ENCODE measurements around the gene KANK3. TPM values are rescaled to one million over a fixed set of nuclear protein-coding genes. Genes with fewer than 3 reads are reported as not detected.

KANK3 gene
- total and polyA plus RNA-seq, 9 of the 15 experiments (the other 6 are each of a cell fraction or from before 2014, with no cell fraction given) = 0.03 to 0.40 (median 0.08) TPM; not detected in 6

GRCh38 chr19:8386990-8387389 is 43.9 kb upstream of the KANK3 start (continued):
- TF ChIP-seq MGA (IDR thresholded peaks at IDR 0.05) (no peak), POLR3G (IDR thresholded peaks at IDR 0.05; ENCODE audit: extremely low read depth, insufficient read length, insufficient replicate concordance) (no peak), TAF15 (IDR thresholded peaks at IDR 0.05; ENCODE audit: low read depth, low read length) (no peak), NFE2L1 (tag; IDR thresholded peaks at IDR 0.05; ENCODE audit: borderline replicate concordance, low read depth) (peak; percentile 25; the same call in 1 of the 2 replicates), ZFPM2 (CRISPR knock-in tag; IDR thresholded peaks at IDR 0.05) (no peak), ESRRA (IDR thresholded peaks at IDR 0.05; ENCODE audit: borderline replicate concordance, low read depth) (no peak), RB1 (IDR thresholded peaks at IDR 0.05; ENCODE audit: low read depth) (no peak), SMARCA4 (IDR thresholded peaks at IDR 0.05) (no peak), ATF3 (IDR thresholded peaks at IDR 0.05) (no peak), ATF3 (CRISPR knock-in tag; conservative IDR thresholded peaks at IDR 0.05) (no peak), ZBTB2 (IDR thresholded peaks at IDR 0.05) (no peak), ZNF766 (CRISPR knock-in tag; conservative IDR thresholded peaks at IDR 0.05) (peak; percentile 39; the same call in 1 of the 2 replicates), NRF1 (conservative IDR thresholded peaks at IDR 0.05 in 1 of 2, IDR thresholded peaks at IDR 0.05 in 1 of 2) (no peak), RBM14 (IDR thresholded peaks at IDR 0.05; ENCODE audit: borderline replicate concordance, insufficient read depth, low read depth, low read length) (no peak)

Measured in K562 (cell line).